ENCODE measurements around the gene NR1D1.

Gene NR1D1

GRCh38 chr17:40089077-40089895 lies 11.1 kb downstream of the NR1D1 start:
- TF ChIP-seq EZH2 (IDR thresholded peaks at IDR 0.05; ENCODE audit: borderline replicate concordance, low read length) (no peak), CTCF (IDR thresholded peaks at IDR 0.05; ENCODE audit: low read length) (no peak)
- no peaks in the 10 kb centered on the region for H3K27me3 ChIP-seq (ENCODE audit: insufficient read depth, low read length)

DNA sequence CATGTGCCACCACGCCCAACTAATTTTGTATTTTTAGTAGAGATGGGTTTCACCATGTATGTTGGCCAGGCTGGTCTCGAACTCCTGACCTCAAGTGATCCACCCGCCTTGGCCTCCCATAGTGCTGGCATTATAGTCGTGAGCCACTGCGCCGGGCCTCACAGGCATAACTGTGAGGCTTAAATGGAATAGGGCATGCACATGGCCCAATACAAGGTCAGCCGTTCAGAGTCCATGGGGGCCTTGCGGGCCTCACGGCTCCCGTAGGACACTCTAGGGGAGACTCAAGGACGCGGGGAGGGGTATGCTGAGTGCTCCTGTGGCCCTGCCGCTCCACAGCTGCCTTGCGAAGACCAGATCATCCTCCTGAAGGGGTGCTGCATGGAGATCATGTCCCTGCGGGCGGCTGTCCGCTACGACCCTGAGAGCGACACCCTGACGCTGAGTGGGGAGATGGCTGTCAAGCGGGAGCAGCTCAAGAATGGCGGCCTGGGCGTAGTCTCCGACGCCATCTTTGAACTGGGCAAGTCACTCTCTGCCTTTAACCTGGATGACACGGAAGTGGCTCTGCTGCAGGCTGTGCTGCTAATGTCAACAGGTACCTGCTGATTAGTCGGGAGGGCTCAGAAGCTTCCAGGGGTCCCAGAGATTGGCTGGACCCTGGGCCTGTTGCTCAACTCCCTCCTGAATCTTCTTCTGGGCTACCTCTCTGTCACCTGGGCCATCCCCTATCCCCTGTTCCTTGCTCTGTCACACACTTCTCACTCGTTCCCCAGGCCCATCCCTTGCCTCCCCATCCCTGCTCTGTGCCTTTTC lies 12.3 kb downstream of the NR1D1 start:
- H3K4me1 ChIP-seq (ENCODE audit: insufficient read depth, low read length, severe bottlenecking): no peaks in the 10 kb centered on the region
- no peak overlapping the region for H3K9ac ChIP-seq (ENCODE audit: low read length)
- no peak overlapping the region for H3K4me3 ChIP-seq (ENCODE audit: low read depth, low read length, poor library complexity, severe bottlenecking)
- no peaks in the 10 kb centered on the region for H3K79me2 ChIP-seq (ENCODE audit: insufficient read depth, low read length)
- H3K36me3 ChIP-seq (ENCODE audit: insufficient read depth, low read length): peaks cover 5% of the 10 kb centered on the region; the same call in 1 of the 2 replicates
- no peaks in the 10 kb centered on the region for H4K20me1 ChIP-seq (ENCODE audit: insufficient read depth, low read length)
- no peaks in the 10 kb centered on the region for H3F3A ChIP-seq (ENCODE audit: insufficient read depth, low read length)
- no peaks in the 10 kb centered on the region for H3K9me3 ChIP-seq (ENCODE audit: low read length)
- H3K4me2 ChIP-seq (ENCODE audit: low read length): no peak overlapping the region
- H3K27ac ChIP-seq (ENCODE audit: low read depth, low read length, poor library complexity, severe bottlenecking): no peak overlapping the region
- no peak overlapping the region for H2AFZ ChIP-seq (ENCODE audit: low read length)
- no peaks in the 10 kb centered on the region for H3K27me3 ChIP-seq (ENCODE audit: insufficient read depth, low read length)
- H3K9me2 ChIP-seq (ENCODE audit: low read depth, low read length): no peaks in the 10 kb centered on the region
- TF ChIP-seq CTCF (IDR thresholded peaks at IDR 0.05; ENCODE audit: low read length) (no peak), EZH2 (IDR thresholded peaks at IDR 0.05; ENCODE audit: borderline replicate concordance, low read length) (no peak)

More at GRCh38 chr17:40089077-40089895, 11.1 kb downstream of the NR1D1 start:
- no peak overlapping the region for H3K27ac ChIP-seq (ENCODE audit: low read depth, low read length, poor library complexity, severe bottlenecking)
- no peaks in the 10 kb centered on the region for H3F3A ChIP-seq (ENCODE audit: insufficient read depth, low read length)
- H3K4me2 ChIP-seq (ENCODE audit: low read length): no peak overlapping the region
- H3K9me2 ChIP-seq (ENCODE audit: low read depth, low read length): no peaks in the 10 kb centered on the region
- no peaks in the 10 kb centered on the region for H4K20me1 ChIP-seq (ENCODE audit: insufficient read depth, low read length)
- H3K4me1 ChIP-seq (ENCODE audit: insufficient read depth, low read length, severe bottlenecking): no peaks in the 10 kb centered on the region
- H3K9me3 ChIP-seq (ENCODE audit: low read length): no peaks in the 10 kb centered on the region
- no peak overlapping the region for H2AFZ ChIP-seq (ENCODE audit: low read length)
- no peak overlapping the region for H3K9ac ChIP-seq (ENCODE audit: low read length)
- H3K79me2 ChIP-seq (ENCODE audit: insufficient read depth, low read length): no peaks in the 10 kb centered on the region
- H3K36me3 ChIP-seq (ENCODE audit: insufficient read depth, low read length): peaks cover 14% of the 10 kb centered on the region; the same call in 1 of the 2 replicates
- H3K4me3 ChIP-seq (ENCODE audit: low read depth, low read length, poor library complexity, severe bottlenecking): no peak overlapping the region

GRCh38 chr17:40087049-40087794 lies 13.2 kb downstream of the NR1D1 start:
- Histone ChIP-seq H3K27ac (ENCODE audit: low read depth, low read length, poor library complexity, severe bottlenecking) (no peak overlapping the region), H3K9ac (ENCODE audit: low read length) (no peak overlapping the region), H3K36me3 (ENCODE audit: insufficient read depth, low read length) (no peaks in the 10 kb centered on the region), H3K79me2 (ENCODE audit: insufficient read depth, low read length) (no peaks in the 10 kb centered on the region), H2AFZ (ENCODE audit: low read length) (no peak overlapping the region), H3K9me2 (ENCODE audit: low read depth, low read length) (no peaks in the 10 kb centered on the region), H3K4me1 (ENCODE audit: insufficient read depth, low read length, severe bottlenecking) (no peaks in the 10 kb centered on the region), H3K4me2 (ENCODE audit: low read length) (no peak overlapping the region), H4K20me1 (ENCODE audit: insufficient read depth, low read length) (no peaks in the 10 kb centered on the region), H3K9me3 (ENCODE audit: low read length) (no peaks in the 10 kb centered on the region), H3K27me3 (ENCODE audit: insufficient read depth, low read length) (no peaks in the 10 kb centered on the region), H3F3A (ENCODE audit: insufficient read depth, low read length) (no peaks in the 10 kb centered on the region), H3K4me3 (ENCODE audit: low read depth, low read length, poor library complexity, severe bottlenecking) (no peak overlapping the region)
- TF ChIP-seq CTCF (IDR thresholded peaks at IDR 0.05; ENCODE audit: low read length) (no peak), EZH2 (IDR thresholded peaks at IDR 0.05; ENCODE audit: borderline replicate concordance, low read length) (no peak)

Measured in OCI-LY1 (cell line).